HG03442 (cell line): Measurements from ENCODE around the gene C6orf89.

Source experiments
- ATAC-seq: cut with Tn5 transposase; IDR thresholded peaks from one replicate; pipeline ENCODE4 v1.9.1; 2021; ENCODE audit warnings: mild to moderate bottlenecking, moderate library complexity; ENCODE audit not compliant: unreplicated experiment

The C6orf89 gene

DNA sequence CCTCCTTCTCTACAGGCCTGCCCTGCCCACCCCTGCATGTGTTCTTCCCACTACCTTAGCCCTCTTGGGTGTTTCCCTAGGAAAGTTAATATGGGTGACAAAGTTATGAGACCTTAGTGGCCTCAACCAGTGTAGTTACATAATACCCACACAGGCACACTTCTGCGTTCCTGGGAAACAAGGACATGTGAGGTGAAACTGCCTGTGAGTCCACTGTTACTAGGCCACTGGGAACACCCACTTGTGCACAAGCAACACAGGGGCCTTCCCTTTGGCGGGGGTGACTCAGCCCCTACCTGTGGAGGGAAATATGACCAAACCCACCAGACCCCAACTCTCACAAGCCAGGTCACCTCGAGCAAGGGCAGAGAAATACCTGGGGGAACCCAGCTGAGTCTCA lies 81.5 kb downstream of the C6orf89 start:
- no peak for ATAC-seq

DNA sequence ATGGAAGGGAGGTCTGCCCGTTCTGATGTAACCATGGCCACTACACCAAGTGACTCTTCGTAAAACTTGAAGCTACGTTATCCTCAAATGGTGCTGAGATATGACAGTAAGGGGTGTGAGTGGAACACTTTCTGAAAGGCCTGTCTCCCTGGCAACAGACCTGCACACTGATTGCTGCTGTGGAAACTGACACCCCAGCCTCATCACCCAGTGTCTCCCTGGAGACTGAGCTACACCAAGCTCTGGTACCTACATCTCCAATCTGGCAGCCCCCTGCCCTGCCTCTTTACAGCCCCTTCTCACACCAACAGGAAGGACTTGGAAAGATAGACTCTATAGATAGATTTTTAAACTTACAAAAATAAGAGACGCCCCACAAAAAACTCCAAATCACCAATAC lies 82.0 kb downstream of the C6orf89 start:
- no peak for ATAC-seq

DNA sequence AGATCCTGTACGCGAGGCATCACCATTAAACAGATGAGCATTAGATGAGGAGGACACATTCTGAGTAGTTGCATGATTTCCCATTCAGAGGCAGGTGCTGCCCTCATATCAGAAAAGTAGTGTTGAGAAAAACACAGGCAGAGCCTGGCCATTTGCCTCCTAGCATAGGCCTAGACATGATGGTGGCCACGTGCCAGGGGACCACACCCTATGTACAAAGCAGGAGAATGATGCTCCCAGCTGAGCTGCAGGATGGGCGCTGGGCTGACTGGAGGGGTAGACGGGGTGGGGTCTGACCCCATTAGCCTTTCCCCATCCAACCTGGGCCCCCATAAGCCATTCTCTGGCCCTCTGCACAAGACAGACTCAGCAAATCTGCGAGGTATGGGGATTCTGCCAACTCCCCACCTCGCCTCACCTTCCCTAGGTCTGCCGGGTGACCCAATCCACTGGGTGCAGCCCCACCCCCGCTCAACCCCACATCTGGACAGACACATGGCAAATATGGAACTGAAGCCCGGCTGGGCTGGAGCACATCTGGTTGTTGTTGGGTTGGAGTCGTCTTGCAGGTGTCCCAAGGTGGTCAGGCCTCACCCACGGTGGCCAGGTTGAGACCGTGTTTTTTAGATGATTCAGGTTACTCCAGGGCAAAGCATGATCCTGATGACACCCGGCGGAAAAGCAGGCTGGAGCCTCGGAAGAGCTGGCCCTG lies 82.7 kb downstream of the C6orf89 start:
- ATAC-seq: no peak

DNA sequence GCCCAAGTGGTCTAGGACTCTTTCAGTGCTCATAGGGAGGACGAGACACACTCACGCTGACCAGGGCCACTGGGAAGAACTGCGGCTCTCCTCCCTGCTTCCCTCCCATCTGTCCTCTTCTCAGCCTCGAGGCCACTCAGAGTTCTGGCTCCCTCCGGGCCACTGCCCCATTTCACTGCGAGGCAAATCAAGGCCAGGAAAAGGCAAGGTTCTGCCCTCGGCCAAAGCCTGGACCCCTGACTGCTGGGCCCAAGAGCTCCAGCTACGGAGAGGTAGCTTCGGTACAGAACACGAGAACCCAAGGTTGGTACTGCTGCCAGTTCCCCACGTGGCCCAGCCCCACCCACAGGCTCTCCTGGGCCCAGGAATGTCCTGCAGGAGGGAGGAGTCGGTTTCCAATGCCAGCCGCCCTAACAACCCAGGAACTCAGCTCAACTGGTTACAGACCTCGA lies 83.5 kb downstream of the C6orf89 start:
- ATAC-seq: no peak

DNA sequence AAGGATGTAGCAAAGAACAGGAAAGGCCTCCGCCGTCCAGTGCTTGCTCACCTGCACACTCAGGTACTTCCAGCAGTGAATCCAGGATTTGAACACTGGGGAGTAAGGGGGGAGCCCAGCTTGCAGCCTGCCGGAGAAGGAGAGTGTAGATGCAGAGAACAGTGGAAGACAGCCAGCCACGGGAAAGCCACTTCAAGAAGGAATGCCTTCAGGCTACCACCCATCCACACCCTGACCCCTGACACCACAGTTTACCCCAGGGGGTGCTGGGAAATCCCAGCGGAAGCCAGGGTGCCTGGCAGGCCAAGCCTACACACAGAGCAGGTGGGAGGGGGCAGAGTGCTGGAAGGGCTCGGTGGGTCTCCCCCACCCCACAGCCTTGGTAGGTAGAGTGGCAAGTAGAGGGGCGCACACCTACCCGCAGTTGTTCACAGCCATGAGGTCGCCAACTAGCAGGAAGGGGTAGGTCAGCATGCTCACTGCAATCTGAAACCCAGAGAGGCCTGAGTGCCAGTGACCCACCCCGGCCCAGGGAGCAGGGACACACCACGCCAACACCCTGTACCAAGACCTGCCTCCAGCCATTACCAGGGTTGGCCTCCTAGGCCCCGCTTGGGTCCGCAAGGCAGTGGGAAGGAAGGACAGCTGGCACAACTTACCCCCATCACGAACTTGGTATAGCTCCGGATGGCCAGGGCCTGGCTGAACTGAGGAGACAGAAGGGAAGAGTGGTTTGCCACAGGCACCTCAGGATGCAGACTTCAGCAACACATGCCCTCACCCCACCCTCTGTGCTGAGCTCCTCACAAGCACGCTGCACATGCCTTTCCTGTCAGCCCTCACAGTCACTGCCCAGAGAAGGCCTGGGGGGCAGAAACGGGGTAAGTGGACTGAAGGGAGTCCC lies 84.5 kb downstream of the C6orf89 start:
- no peak for ATAC-seq

DNA sequence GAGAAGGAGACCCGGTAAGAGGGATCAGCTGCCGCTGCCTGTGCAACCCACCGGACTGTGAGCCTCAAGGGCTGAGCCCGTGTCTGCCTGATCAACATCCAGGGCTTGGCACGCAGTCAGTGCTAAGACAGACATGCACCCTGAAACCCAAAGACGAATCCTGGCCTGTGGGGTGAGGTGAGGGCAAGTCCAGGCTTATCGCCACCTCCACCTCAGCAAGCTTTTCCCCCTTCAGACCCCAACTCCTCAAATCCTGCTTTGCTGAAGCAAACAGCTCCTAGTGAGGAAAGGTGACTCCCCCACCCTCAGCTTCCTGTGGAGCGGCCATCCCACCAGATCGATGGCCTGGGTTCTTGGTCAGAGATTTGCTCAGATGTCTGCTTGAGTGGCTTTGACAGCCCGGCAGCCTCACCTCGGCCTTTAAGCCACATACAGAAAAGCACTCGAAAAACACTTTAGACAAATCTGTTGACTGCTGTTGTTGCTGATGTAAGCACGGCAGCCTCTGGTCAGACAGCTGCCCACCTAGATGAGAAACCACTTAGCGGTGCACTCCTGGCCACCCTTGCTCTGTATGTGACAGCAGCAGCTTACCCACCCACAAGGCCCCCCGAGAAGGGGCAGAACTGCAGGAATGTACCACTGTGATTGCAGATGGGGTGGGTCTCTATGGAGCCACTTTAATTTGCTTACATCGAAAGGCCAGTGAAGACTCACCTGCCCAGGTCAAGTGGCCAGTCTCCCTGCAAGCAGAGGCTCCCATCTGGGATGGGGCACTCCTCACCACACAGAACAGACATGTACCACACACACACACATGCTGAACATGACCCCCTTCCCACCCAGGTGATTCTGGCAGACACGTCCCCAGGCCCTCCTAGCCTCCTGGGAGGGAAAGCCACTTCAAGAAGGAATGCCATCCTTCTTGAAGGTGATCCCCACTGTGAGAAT lies 85.4 kb downstream of the C6orf89 start:
- ATAC-seq: no peak

DNA sequence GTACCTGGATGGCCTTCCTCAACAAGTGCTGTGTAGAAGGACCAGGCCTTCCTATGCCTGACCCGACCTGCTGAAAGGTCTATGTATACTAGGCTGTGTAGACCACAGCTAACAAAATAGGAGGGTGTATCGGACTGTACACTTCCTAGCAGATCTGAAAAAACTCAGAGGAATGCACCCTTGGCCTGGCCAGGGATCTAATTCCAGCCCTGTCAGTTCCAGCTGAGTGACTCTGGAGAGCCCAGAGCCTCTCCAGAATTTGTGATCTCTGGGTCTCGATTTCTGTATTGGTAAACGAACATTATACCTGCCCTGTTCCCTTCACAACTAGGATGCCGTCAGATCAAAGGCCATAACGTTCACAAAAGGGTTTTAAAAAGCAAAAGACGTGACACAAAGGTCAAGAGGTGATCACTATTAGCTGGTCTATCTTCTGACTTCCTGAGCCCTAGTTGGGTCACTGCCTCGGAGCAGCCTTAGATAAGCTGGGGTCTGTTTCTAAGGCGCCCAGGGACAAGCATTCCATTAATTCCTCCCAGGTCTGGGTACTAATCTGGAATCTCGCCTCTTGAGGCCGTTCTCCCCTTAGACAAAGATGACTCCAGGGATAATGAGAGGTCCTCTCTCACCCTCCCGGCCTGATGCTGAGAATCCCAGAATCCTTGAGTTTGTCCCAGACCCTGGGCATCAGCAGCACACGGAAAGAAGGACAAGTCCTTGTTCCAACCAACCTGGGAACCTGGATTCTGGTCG lies 86.3 kb downstream of the C6orf89 start:
- no peak for ATAC-seq

DNA sequence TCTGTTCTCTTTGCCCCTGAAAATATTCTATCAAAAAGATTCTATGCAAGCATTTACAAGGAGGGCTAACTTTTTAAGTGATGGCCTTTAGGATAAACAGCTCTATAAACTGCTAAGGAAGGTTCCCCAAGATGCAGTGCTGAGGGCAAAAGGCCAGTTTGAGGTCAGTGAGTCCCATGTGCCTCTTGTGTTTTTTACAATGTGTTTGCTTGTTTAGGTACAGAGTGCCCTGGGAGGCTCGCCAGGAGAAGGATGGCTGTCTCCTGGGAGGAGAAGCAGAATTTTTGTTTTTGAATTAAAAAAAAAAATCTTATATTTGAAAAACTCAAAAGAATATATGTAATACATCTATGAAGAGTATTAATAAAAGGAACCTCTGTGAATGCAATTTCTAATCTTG lies 87.4 kb downstream of the C6orf89 start:
- ATAC-seq: no peak

DNA sequence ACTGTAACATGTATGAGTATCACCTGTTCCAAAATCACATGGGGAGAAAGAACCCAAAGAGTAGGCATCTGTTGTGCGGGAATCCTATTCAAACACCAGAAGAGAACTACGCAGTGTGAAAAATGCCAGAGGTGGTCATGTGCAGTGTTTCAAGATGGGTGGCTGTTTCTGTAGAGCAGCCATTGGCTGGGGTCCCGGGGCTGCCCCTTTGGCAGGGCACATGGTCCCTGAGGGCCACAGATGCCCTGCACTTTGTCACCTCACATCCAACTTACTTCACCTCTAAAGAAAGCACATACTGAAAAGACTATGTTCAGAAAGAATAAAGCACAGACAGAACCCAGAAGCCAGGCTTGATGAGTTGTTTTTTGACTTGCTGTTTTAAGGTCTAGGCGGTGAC lies 87.9 kb downstream of the C6orf89 start:
- no peak for ATAC-seq

DNA sequence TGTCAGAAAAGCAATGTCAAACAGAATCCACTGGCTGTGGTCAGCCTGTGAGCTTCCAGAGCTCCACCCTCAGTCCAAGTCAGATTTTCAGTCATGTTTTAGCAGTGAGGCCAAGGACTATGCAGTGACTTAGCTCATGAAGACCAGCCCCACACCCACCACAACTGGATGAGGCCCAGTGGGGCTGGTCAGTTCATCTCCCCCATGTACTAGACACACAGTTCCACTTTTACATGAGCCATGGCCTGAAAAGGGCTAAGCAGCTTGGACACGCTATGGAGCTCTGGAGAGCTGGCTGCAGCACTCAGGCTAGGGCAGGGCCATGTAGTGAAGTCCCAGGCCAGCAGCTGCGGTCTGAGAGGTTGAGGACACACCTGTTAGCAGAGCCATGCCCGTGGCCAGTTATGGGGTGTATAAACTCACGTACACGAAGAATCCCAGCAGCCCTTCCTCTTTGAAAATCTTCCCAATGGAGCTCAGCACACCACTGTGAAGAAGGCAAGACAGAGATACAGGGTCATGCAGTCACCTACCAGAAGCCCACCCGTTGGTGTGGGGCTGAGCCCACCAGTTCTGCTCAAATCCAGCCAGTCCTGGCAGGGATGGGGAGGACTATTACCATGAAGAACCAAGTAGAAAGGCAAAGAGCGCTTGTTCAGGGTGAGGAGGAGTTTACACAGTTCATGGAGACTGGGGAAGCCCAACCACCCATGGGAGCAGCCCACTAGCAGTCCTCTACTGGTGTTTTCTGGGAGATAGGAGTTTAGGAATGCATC lies 89.7 kb downstream of the C6orf89 start:
- no peak for ATAC-seq

DNA sequence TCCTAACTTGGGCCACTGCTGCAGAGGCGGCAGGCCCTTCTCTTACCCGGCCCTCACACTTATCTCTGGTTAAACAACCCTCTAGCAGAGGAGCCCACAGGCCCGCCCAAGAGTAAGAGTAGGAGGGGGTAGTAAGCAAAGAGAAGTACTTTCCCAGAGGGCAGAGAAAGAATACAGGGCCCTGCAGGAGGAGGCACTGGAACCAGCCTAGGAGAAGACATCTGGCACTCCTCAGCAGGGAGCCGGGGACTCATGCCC lies 90.2 kb downstream of the C6orf89 start:
- no peak for ATAC-seq

DNA sequence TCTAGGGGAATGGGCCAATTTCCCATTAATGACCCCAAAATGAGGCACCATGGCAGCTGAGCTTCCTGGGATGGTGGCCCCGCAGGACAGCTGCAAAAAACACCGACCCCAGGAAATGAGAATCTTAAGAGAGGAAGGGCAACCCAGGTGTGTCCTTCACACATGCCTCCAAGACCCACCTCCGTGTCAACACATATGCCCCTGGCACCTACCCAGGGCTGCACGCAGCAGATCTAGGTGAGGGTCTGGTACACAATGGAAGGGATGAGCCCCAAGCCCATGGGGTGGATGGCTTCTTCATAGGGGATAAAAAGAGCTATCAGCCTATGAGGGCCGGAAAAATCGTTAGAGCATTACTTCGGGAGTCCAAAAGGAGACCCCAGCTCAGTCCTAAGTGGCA lies 90.8 kb downstream of the C6orf89 start:
- no peak for ATAC-seq

DNA sequence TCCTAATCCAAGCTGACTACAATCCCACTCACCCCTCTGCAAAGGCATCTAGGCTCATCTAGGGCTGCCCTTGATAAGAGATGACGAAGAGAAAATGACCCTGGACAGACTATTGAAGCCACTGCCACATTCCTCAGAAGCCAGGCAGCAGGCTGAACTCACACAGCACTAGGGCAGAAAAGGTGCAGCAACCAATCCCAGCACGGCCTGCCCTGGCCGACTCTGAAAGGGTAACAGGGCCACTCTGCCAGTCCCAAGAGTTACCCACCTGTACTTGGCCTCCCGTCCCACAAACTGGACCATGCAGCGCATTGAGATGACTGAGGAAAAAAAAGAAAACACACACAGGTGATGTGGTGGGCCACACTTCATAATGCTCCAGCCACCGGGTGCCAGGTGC lies 91.2 kb downstream of the C6orf89 start:
- no peak for ATAC-seq

DNA sequence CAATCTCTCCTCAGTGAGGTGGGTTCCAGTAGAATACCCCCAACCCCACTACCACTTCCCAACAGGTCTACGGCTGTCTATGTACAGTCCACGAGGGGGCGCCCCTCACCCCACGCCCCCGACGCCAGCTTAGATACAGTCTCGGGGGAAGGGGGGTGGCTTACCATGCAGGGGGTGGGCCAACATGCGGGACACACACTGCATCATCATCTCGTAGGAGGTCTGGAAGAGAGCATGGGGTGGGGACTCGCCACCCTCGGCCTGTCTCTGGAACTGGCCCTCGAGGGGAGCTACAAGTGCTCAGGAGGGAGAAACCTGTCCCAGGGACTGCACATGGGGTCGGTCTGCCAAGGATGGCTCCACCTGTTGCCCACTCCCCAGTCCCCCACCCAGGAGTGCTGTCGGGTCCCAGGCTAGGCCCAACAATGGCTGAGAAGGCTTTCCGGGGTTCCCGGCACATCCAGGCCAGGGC lies 91.8 kb downstream of the C6orf89 start:
- no peak for ATAC-seq
